Esophagus muscularis mucosa (tissue), 4 donors: ENCODE results near the gene PRRG1. TPM values are rescaled to one million over a fixed set of nuclear protein-coding genes. Genes with fewer than 3 reads are reported as not detected.

Source experiments
- DNase-seq: peaks from one replicate; pipeline ENCODE4 v3.0.0-alpha.2; 2017; ENCODE audit errors: extremely low spot score
- H3K27ac ChIP-seq, 4 donors: fragments of 200-600 bp; sonication (generic); replicated peaks in 1 of 4; 1 replicate in 3 of 4; 2 replicates in 1 of 4; pipeline ENCODE4 v1.5.1; 2016 to 2019; ENCODE audit warnings: mild to moderate bottlenecking in 1 of 4
- H3K27me3 ChIP-seq, 4 donors: fragments of 200-600 bp; sonication (generic); one replicate each; pipeline versions ENCODE4 v1.5.1 to v1.6.0; 2016 to 2019
- H3K36me3 ChIP-seq, 4 donors: fragments of 200-600 bp; sonication (generic); one replicate each; pipeline ENCODE4 v1.5.1; 2016 to 2019
- H3K4me1 ChIP-seq, 4 donors: fragments of 200-600 bp; sonication (generic); one replicate each; pipeline ENCODE4 v1.5.1; 2016 to 2019
- H3K4me3 ChIP-seq, 4 donors: fragments of 200-600 bp; sonication (generic); 1 replicate in 2 of 4; 2 replicates in 2 of 4; pipeline ENCODE4 v1.5.1; 2016 to 2019; ENCODE audit warnings: mild to moderate bottlenecking in 4 of 4, moderate library complexity in 1 of 4
- H3K9me3 ChIP-seq, 4 donors: fragments of 200-600 bp; sonication (generic); 1 replicate in 3 of 4; 2 replicates in 1 of 4; pipeline ENCODE4 v1.5.1; 2016 to 2019
- EP300 ChIP-seq: sonication (generic); formaldehyde crosslinking; IDR thresholded peaks from one replicate; pipeline ENCODE4 v1.6.1; 2017; ENCODE audit warnings: antibody characterized with exemption
- POLR2A ChIP-seq: fragments of 450-650 bp; IDR thresholded peaks from one replicate; pipeline ENCODE4 v1.6.1; 2017; ENCODE audit warnings: antibody characterized with exemption, moderate library complexity, mild to moderate bottlenecking, low read depth
- POLR2AphosphoS5 ChIP-seq, 2 donors: sonication (generic); formaldehyde crosslinking; IDR thresholded peaks; one replicate each; pipeline ENCODE4 v1.6.1; 2017; ENCODE audit warnings: antibody characterized with exemption in 2 of 2
- WGBS: methylation state at CpG from one replicate; pipeline ENCODE4 v1.1.5; 2018; 5-methylcytosine and 5-hydroxymethylcytosine counted together
- intact Hi-C: fragments of 100-400 bp; cut with DNase I; formaldehyde crosslinking; loops from one replicate; pipeline ENCODE4 v1.15.1; 2023
- total RNA-seq, 4 donors: library from RNA; depleted of rRNA; stranded (reverse); fragments of >200 nt; gene quantifications; one replicate each; pipeline versions ENCODE4 v1.1.0 to v1.2.1, GENCODE V29; 2016
- TF ChIP-seq, protein P1 (sequence below), 3 experiments: fragments of 200-600 bp in 2 of 3; fragments of 450-650 bp in 1 of 3; sonication (generic) in 2 of 3; IDR thresholded peaks; one replicate each; pipeline ENCODE4 v1.5.1; 2017 to 2019; ENCODE audit warnings: antibody characterized with exemption in 3 of 3, mild to moderate bottlenecking in 2 of 3, moderate library complexity in 1 of 3

PRRG1 gene
- total RNA-seq, 4 donors from 2014 or later, result 4.5 to 7.1 (median 5.1) TPM

DNA sequence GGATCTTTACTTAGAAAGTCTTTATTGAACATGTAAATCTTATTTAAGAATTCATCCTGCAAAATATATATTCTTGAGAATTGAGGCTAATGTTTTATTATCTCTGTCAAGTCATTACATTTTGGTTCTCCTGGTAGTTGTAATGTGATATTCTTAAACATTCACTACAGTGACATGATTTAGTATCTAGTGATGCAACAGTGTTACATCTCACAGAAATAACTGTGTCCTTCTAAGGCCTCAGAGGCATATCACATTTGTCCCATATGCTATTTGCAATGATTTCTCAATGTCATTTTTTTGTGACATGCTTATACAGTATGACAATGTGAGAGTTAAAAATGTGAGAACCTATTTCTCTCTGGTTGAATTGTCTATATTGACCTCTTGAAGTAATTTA, 34.1 kb downstream of the PRRG1 start:
- no peak for DNase-seq
- intact Hi-C loops, result no loop called here
- no peak for TF ChIP-seq POLR2AphosphoS5 (IDR thresholded peaks at IDR 0.05)
- TF ChIP-seq POLR2A, result no peak
- TF ChIP-seq EP300, result no peak
- TF ChIP-seq, protein P1, sequence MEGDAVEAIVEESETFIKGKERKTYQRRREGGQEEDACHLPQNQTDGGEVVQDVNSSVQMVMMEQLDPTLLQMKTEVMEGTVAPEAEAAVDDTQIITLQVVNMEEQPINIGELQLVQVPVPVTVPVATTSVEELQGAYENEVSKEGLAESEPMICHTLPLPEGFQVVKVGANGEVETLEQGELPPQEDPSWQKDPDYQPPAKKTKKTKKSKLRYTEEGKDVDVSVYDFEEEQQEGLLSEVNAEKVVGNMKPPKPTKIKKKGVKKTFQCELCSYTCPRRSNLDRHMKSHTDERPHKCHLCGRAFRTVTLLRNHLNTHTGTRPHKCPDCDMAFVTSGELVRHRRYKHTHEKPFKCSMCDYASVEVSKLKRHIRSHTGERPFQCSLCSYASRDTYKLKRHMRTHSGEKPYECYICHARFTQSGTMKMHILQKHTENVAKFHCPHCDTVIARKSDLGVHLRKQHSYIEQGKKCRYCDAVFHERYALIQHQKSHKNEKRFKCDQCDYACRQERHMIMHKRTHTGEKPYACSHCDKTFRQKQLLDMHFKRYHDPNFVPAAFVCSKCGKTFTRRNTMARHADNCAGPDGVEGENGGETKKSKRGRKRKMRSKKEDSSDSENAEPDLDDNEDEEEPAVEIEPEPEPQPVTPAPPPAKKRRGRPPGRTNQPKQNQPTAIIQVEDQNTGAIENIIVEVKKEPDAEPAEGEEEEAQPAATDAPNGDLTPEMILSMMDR (IDR thresholded peaks at IDR 0.05), result no peak

GRCh38 chrX:37388413-37388812, 39.2 kb downstream of the PRRG1 start:
- H3K4me1 ChIP-seq, result no peaks in the 10 kb centered on the region
- no peak overlapping the region for H3K4me3 ChIP-seq
- DNase-seq, result no peak
- WGBS, result 100% methylated on average over 1 of the region's 4 CpGs
- H3K9me3 ChIP-seq, result no peaks in the 10 kb centered on the region
- H3K36me3 ChIP-seq, result no peaks in the 10 kb centered on the region
- TF ChIP-seq EP300 (no peak), POLR2AphosphoS5 (IDR thresholded peaks at IDR 0.05) (no peak)
- TF ChIP-seq, protein P1 (IDR thresholded peaks at IDR 0.05), result no peak
- no peak overlapping the region for H3K27ac ChIP-seq
- intact Hi-C loops, result no loop called here
- no peaks in the 10 kb centered on the region for H3K27me3 ChIP-seq

More for the DNA sequence above, 34.1 kb downstream of the PRRG1 start:
- Histone ChIP-seq H3K4me3 (no peak overlapping the region), H3K9me3 (no peaks in the 10 kb centered on the region), H3K27me3 (no peaks in the 10 kb centered on the region), H3K27ac (no peak overlapping the region), H3K36me3 (no peaks in the 10 kb centered on the region), H3K4me1 (peaks cover 0 to 7% (median 6%) of the 10 kb centered on the region in 4 donors)

- Histone ChIP-seq H3K4me1 (no peaks in the 10 kb centered on the region), H3K27me3 (no peaks in the 10 kb centered on the region), H3K4me3 (no peak overlapping the region), H3K27ac (no peak overlapping the region), H3K9me3 (no peaks in the 10 kb centered on the region), H3K36me3 (no peaks in the 10 kb centered on the region)
- no peak for DNase-seq
- intact Hi-C loops, result no loop called here
- TF ChIP-seq EP300, result no peak
- no peak for TF ChIP-seq POLR2AphosphoS5 (IDR thresholded peaks at IDR 0.05)
- no peak for TF ChIP-seq POLR2A
- TF ChIP-seq, protein P1 (IDR thresholded peaks at IDR 0.05), result no peak
- WGBS, result 13% methylated on average over 1 of the region's 1 CpG
Observed at GRCh38 chrX:37405956-37406355, 56.8 kb downstream of the PRRG1 start.

GRCh38 chrX:37407736-37408135, 58.6 kb downstream of the PRRG1 start:
- Histone ChIP-seq H3K36me3 (no peaks in the 10 kb centered on the region), H3K4me3 (no peak overlapping the region), H3K4me1 (no peaks in the 10 kb centered on the region), H3K27ac (no peak overlapping the region), H3K27me3 (no peaks in the 10 kb centered on the region), H3K9me3 (no peaks in the 10 kb centered on the region)
- no peak for TF ChIP-seq EP300
- TF ChIP-seq, protein P1 (IDR thresholded peaks at IDR 0.05), result no peak
- DNase-seq, result no peak
- intact Hi-C loops, result no loop called here
- WGBS, result 93% methylated on average over 4 of the region's 4 CpGs

GRCh38 chrX:37409278-37409677, 60.1 kb downstream of the PRRG1 start:
- intact Hi-C loops, result no loop called here
- Histone ChIP-seq H3K27me3 (no peaks in the 10 kb centered on the region), H3K36me3 (no peaks in the 10 kb centered on the region), H3K4me3 (no peak overlapping the region), H3K4me1 (no peaks in the 10 kb centered on the region), H3K9me3 (no peaks in the 10 kb centered on the region), H3K27ac (no peak overlapping the region)
- 66% methylated on average over 2 of the region's 2 CpGs for WGBS
- TF ChIP-seq POLR2AphosphoS5 (IDR thresholded peaks at IDR 0.05), result no peak
- DNase-seq, result no peak
